Aorta (tissue), 5 donors: Measurements from ENCODE around the gene DGLUCY. TPM values are rescaled to one million over a fixed set of nuclear protein-coding genes. Genes with fewer than 3 reads are reported as not detected.

Experiments
- ATAC-seq: fragments of 200-7000 bp; cut with Tn5 transposase; one replicate; pipeline ENCODE4 v1.9.1; 2022; ENCODE audit warnings: moderate library complexity; ENCODE audit not compliant: low FRiP score
- DNase-seq, 2 donors: peaks; one replicate each; pipeline ENCODE4 v3.0.0-alpha.2; 2020
- H3K27ac ChIP-seq, 2 donors: one replicate each; pipeline ENCODE4 v1.5.1; 2013; ENCODE audit warnings: low read length in 2 of 2, mild to moderate bottlenecking in 2 of 2, moderate library complexity in 2 of 2, control low read depth in 1 of 2, inconsistent platforms in 1 of 2, low read depth in 1 of 2
- H3K27me3 ChIP-seq, 2 donors: one replicate each; pipeline ENCODE4 v1.6.1; 2013; ENCODE audit warnings: control low read depth in 1 of 2, low read length in 1 of 2, mild to moderate bottlenecking in 1 of 2, moderate library complexity in 1 of 2; ENCODE audit not compliant: insufficient read depth in 2 of 2, control insufficient read depth in 1 of 2
- H3K36me3 ChIP-seq, 2 donors: one replicate each; pipeline ENCODE4 v1.6.1; 2013; ENCODE audit warnings: control low read depth in 1 of 2, low read length in 1 of 2, mild to moderate bottlenecking in 1 of 2; ENCODE audit not compliant: insufficient read depth in 2 of 2, control insufficient read depth in 1 of 2
- H3K4me1 ChIP-seq, 2 donors: one replicate each; pipeline ENCODE4 v1.6.1; 2013; ENCODE audit warnings: low read length in 2 of 2, control low read depth in 1 of 2, mild to moderate bottlenecking in 1 of 2, moderate library complexity in 1 of 2; ENCODE audit not compliant: insufficient read depth in 2 of 2, control insufficient read depth in 1 of 2
- H3K4me3 ChIP-seq, 2 donors: one replicate each; pipeline ENCODE4 v1.5.1; 2013; ENCODE audit warnings: low read length in 2 of 2, control low read depth in 1 of 2, mild to moderate bottlenecking in 1 of 2
- H3K9me3 ChIP-seq: one replicate; pipeline ENCODE4 v1.6.1; 2013; ENCODE audit warnings: mild to moderate bottlenecking, low read length; ENCODE audit not compliant: control insufficient read depth
- WGBS, 2 donors: extraction: QIAGEN DNeasy Blood & Tissue Kit; methylation state at CpG; one replicate each; pipeline ENCODE4 v1.1.7; 2013; 5-methylcytosine and 5-hydroxymethylcytosine counted together
- intact Hi-C, 2 donors: fragments of 100-400 bp; cut with DNase I; formaldehyde crosslinking; loops; one replicate each; pipeline versions ENCODE4 v1.14.2 to v1.15.0; 2022
- polyA plus RNA-seq, 2 donors: library from polyadenylated mRNA; stranded (reverse); fragments of 200-250 nt; gene quantifications; one replicate each; pipeline ENCODE4 v1.2.3, GENCODE V29; 2013
- total RNA-seq, 2 donors: library from RNA; stranded (reverse); fragmentation: NEBNext Ultra II Directional; extraction: Animal tissue kit (Norgen Biotek cat#: 25700); gene quantifications; one replicate each; pipeline ENCODE4 v1.2.1, GENCODE V29; 2021
- donor health status: healthy with polysubstance abuse.
- donor health status: Bipolar disorder and iron deficiency.
- donor health status: DM: no; HTN: no; CAD: no.
- donor health status: DM: no; HTN: no; CAD: no.
- donor health status: DM: yes; HTN: yes; CAD: no.

DGLUCY gene
- total and polyA plus RNA-seq, 4 donors = 11.9 to 55.5 (median 19.3) TPM

DNA sequence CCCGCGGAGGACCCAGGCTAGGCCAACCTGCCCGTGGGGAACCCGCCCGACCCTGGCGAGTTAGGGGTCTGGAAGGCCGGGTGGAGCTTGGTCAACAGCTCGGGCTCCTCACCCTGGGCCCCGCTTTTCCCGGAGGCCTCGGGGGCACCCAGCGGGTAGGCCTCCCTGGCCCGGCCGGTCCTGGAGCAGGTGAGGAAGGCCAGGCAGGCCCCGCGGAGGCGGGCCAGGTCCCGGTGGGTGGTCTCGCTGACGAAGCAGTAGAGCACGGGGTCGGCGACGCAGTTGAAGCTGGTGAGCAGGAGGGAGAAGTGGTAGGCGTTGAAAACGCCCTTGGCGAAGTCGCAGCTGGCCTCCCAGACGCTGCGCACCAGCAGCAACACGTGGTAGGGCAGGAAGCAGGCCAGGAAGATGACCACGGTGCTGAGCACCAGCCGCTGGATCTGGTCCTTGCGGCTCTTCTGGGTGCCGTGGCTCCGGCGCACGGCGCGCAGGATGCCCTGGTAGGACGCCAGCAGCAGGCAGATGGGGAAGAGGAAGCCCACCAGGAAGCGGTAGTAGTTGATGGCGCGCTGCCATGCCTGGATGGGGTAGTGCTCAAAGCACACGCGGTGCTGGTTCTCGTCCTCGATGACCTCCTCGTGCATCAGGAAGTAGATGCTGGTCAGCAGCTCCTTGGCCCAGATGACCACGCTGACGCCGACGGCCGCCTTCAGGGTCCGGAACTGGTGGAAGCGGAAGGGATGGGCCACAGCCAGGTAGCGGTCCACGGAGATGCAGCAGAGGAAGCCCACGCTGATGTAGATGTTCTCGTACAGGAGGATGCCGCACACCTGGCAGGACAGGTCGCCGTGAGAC, 120.3 kb downstream of the DGLUCY start:
- H3K27ac ChIP-seq = no peak overlapping the region
- no peak for ATAC-seq
- DNase-seq = peak in 1 of 2 donors; percentile 70
- no peak overlapping the region for H3K4me3 ChIP-seq
- no peaks in the 10 kb centered on the region for H3K4me1 ChIP-seq
- peaks cover 4% of the 10 kb centered on the region for H3K9me3 ChIP-seq
- intact Hi-C loops = no loop called here
- H3K36me3 ChIP-seq = no peaks in the 10 kb centered on the region
- WGBS, 2 donors = 93 to 94% methylated on average over 63 of the region's 63 CpGs
- no peaks in the 10 kb centered on the region for H3K27me3 ChIP-seq

GRCh38 chr14:91234791-91235114, 120.9 kb downstream of the DGLUCY start:
- no peaks in the 10 kb centered on the region for H3K36me3 ChIP-seq
- WGBS, 2 donors = 95 to 97% methylated on average over 16 of the region's 16 CpGs
- H3K4me3 ChIP-seq = no peak overlapping the region
- no peaks in the 10 kb centered on the region for H3K4me1 ChIP-seq
- intact Hi-C loops = no loop called here
- ATAC-seq = no peak
- no peaks in the 10 kb centered on the region for H3K27me3 ChIP-seq
- no peak for DNase-seq
- H3K27ac ChIP-seq = no peak overlapping the region
- peaks cover 6% of the 10 kb centered on the region for H3K9me3 ChIP-seq

DNA sequence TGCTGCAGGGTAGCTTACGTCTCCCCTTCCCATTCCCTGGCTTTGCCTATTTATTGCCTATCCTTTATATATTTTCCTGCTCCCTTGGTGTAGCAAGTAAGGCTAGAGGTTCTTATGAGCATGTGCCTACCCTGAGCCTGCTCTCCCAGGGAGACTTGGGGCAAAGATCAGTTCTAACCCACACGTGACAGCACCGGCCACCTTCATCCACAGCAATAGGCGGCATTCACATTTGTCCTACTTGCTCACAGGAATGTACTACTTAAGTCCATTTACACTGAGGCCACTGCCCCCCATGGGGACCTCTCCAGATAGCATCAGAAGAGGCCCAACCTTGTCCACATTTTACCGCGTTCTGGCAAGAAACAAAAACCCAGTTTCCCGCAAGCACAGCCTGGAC, 122.0 kb downstream of the DGLUCY start:
- DNase-seq = no peak
- Histone ChIP-seq H3K36me3 (no peaks in the 10 kb centered on the region), H3K27me3 (no peaks in the 10 kb centered on the region), H3K27ac (no peak overlapping the region), H3K4me3 (no peak overlapping the region), H3K4me1 (no peaks in the 10 kb centered on the region), H3K9me3 (peaks cover 4% of the 10 kb centered on the region)
- ATAC-seq = no peak
- 89 to 91% methylated on average over 7 of the region's 7 CpGs for WGBS, 2 donors
- intact Hi-C loops = no loop called here

DNA sequence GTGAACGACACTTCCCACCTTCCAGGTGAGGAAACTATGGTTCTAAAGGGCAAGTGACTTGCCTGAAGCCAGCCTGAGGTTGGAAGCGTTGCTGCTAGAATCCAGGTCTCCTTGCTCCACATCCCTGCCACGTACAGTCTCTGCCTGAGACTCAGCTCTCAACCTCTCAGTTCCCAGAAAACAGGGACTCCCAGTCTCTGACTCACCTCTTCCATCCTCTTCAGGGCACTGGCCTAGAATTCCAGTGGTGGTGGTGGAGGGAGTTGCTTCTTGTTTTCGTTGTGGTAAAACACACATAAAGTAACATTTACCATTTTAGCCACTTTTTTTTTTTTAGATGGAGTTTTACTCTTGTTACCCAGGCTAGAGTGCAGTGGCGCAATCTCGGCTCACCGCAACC, 123.3 kb downstream of the DGLUCY start:
- WGBS, 2 donors = 87 to 91% methylated on average over 7 of the region's 7 CpGs

DNA sequence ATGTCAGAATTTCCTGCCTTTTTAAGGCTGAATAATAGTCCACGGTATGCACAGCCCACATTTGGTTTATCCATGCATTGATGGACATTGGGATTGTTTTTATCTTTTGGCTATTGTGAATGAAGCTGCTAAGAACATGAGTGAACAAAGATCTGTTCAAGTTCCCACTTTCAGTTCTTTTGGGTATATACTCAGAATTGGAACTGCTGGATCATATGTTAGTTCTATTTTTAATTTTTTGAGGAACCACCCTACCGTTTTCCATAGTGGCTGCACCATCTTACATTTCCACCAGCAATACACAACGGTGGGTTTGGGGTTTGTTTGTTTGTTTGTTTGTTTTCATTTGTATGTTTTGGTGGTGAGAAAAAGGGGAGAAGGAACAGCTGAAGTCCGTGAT, 124.2 kb downstream of the DGLUCY start:
- Histone ChIP-seq H3K4me1 (no peaks in the 10 kb centered on the region), H3K27me3 (no peaks in the 10 kb centered on the region), H3K27ac (no peak overlapping the region), H3K4me3 (no peak overlapping the region), H3K9me3 (peaks cover 4% of the 10 kb centered on the region), H3K36me3 (no peaks in the 10 kb centered on the region)
- no peak for ATAC-seq
- intact Hi-C loops = no loop called here
- no peak for DNase-seq
- 67 to 77% methylated on average over 4 of the region's 4 CpGs for WGBS, 2 donors

More for the DNA sequence above, 123.3 kb downstream of the DGLUCY start:
- Histone ChIP-seq H3K4me1 (no peaks in the 10 kb centered on the region), H3K4me3 (no peak overlapping the region), H3K27me3 (no peaks in the 10 kb centered on the region), H3K9me3 (peaks cover 4% of the 10 kb centered on the region), H3K36me3 (no peaks in the 10 kb centered on the region), H3K27ac (no peak overlapping the region)
- DNase-seq (no peak), ATAC-seq (no peak)
- intact Hi-C loops = no loop called here

DNA sequence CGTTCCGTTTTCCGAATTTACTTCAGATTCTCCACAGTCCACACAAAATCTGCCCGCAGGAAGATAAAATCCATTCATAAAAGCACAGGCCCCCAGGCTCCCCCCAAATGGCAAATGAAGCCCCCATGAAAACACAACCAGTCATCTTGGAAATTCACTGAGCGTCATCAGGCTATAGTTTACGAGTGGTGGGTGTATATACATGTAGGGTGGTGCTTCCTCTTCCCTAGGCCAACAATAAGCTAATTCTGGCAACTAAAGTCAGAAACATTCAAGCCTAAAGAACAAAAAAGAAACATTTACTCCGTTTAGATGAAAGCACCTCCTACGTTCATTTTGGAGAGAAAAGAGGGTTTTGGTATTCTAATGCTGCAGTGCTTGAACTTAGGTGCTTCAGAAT, 124.8 kb downstream of the DGLUCY start:
- intact Hi-C loops = no loop called here
- H3K36me3 ChIP-seq = no peaks in the 10 kb centered on the region
- no peak for ATAC-seq
- H3K9me3 ChIP-seq = peaks cover 2% of the 10 kb centered on the region
- no peak for DNase-seq
- no peaks in the 10 kb centered on the region for H3K27me3 ChIP-seq
- no peak overlapping the region for H3K4me3 ChIP-seq
- 73% methylated on average over 8 of the region's 8 CpGs for WGBS, 2 donors
- H3K27ac ChIP-seq = no peak overlapping the region
- H3K4me1 ChIP-seq = no peaks in the 10 kb centered on the region

- no peak overlapping the region for H3K4me3 ChIP-seq
These were observed 128.0 kb downstream of the DGLUCY start for GRCh38 chr14:91241863-91242262.

GRCh38 chr14:91242635-91243034, 128.8 kb downstream of the DGLUCY start:
- Histone ChIP-seq H3K4me3 (no peak overlapping the region), H3K36me3 (no peaks in the 10 kb centered on the region), H3K4me1 (no peaks in the 10 kb centered on the region), H3K27me3 (no peaks in the 10 kb centered on the region), H3K9me3 (peaks cover 2% of the 10 kb centered on the region), H3K27ac (no peak overlapping the region)
- DNase-seq (no peak), ATAC-seq (no peak)
- 91 to 92% methylated on average over 4 of the region's 4 CpGs for WGBS, 2 donors
- intact Hi-C loops = no loop called here

More at GRCh38 chr14:91241863-91242262, 128.0 kb downstream of the DGLUCY start:
- H3K4me1 ChIP-seq = no peaks in the 10 kb centered on the region
- no peaks in the 10 kb centered on the region for H3K36me3 ChIP-seq
- H3K27ac ChIP-seq = no peak overlapping the region
- ATAC-seq (no peak), DNase-seq (no peak)
- H3K9me3 ChIP-seq = peaks cover 2% of the 10 kb centered on the region
- WGBS, 2 donors = 86 to 87% methylated on average over 7 of the region's 7 CpGs
- intact Hi-C loops = no loop called here
- H3K27me3 ChIP-seq = no peaks in the 10 kb centered on the region

GRCh38 chr14:91243074-91243471, 129.2 kb downstream of the DGLUCY start:
- no peaks in the 10 kb centered on the region for H3K4me1 ChIP-seq
- peaks cover 2% of the 10 kb centered on the region for H3K9me3 ChIP-seq
- intact Hi-C loops = no loop called here
- no peak overlapping the region for H3K27ac ChIP-seq
- H3K36me3 ChIP-seq = no peaks in the 10 kb centered on the region
- H3K27me3 ChIP-seq = no peaks in the 10 kb centered on the region
- 94 to 95% methylated on average over 6 of the region's 6 CpGs for WGBS, 2 donors
- no peak for ATAC-seq
- no peak for DNase-seq
- no peak overlapping the region for H3K4me3 ChIP-seq
